ENCODE data around the gene PPP1R16B.
"Not testable (repeated sequence)": the region's sequence is repeated elsewhere in the genome, so short reads cannot be mapped to it uniquely, and the experiment has no call there.

Gene PPP1R16B

DNA sequence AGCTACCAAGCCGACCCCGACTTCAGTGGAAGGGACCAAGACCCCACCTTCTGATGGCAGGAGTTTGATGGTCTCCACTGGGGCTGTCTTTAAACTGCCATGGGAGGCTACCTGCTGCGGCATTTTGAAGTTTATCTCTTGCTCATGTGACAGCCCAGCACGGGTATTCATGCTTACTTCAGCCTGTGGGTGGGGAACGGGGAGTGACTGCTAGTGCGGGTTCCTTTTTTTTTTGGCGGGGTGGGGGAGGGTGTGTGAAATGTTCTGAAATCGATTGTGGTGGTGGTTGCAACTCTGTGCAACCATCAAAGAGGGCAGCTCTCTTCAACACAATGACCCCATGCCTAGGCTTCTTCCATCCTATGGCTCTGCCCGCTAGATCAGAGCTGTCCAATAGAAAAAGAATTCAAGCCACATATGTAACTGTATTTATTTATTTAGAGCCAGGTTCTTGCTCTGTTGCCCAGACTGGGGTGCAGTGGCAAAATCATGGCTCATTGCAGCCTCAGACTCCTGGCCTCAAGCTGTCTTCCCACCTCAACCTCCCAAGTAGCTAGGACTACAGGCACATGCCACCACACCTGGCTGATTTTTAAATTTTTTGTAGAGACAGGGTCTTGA is 53.7 kb downstream of the PPP1R16B start:
- Histone ChIP-seq H3K4me3 (ENCODE audit: low read length) (no peak overlapping the region), H3K36me3 (ENCODE audit: insufficient read depth, low read depth, low read length) (no peaks in the 10 kb centered on the region), H3K4me1 (ENCODE audit: insufficient read depth, low read length) (no peaks in the 10 kb centered on the region), H3K27ac (ENCODE audit: low read length) (no peak overlapping the region), H3K9ac (ENCODE audit: low read depth, low read length) (no peak overlapping the region), H3K27me3 (ENCODE audit: insufficient read depth, low read length) (no peaks in the 10 kb centered on the region), H3K9me3 (ENCODE audit: insufficient read depth, low read depth, low read length) (no peaks in the 10 kb centered on the region)

DNA sequence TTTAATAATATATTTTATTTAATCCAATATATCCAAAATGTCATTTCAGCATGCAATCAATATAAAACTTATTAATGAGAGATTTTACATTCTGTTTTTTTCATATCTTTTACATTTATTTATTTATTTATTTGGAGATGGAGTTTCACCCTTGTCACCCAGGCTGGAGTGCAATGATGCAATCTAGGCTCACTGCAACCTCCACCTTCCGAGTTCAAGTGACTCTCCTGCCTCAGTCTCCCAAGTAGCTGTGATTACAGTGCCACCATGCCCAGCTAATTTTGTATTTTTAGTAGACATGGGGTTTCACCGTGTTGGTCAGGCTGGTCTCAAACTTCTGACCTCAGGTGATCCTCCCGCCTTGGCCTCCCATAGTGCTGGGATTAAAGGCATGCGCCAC is 54.4 kb downstream of the PPP1R16B start:
- not testable (repeated sequence) for H3K9ac ChIP-seq (ENCODE audit: low read depth, low read length); H3K27ac ChIP-seq (ENCODE audit: low read length); H3K4me1 ChIP-seq (ENCODE audit: insufficient read depth, low read length); H3K4me3 ChIP-seq (ENCODE audit: low read length); H3K27me3 ChIP-seq (ENCODE audit: insufficient read depth, low read length); H3K36me3 ChIP-seq (ENCODE audit: insufficient read depth, low read depth, low read length); H3K9me3 ChIP-seq (ENCODE audit: insufficient read depth, low read depth, low read length)

DNA sequence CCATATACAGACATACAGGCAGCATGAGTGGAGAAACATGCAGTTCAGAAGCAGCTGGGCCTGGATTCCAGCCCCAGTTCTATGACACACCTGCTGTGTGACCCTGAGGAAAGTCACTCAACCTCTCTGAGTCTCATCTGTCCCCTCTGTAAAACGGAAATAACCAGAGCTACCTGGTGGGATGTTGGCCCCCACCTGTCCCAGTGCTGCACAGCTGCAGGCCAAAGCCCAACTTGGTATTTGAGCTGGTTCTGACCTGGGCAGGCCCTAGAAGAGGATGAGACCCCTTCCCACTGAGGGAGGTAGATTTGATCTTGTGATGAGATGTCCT is 55.5 kb downstream of the PPP1R16B start:
- Histone ChIP-seq H3K27ac (ENCODE audit: low read length) (no peak overlapping the region), H3K36me3 (ENCODE audit: insufficient read depth, low read depth, low read length) (no peaks in the 10 kb centered on the region), H3K9me3 (ENCODE audit: insufficient read depth, low read depth, low read length) (no peaks in the 10 kb centered on the region), H3K27me3 (ENCODE audit: insufficient read depth, low read length) (no peaks in the 10 kb centered on the region), H3K4me3 (ENCODE audit: low read length) (no peak overlapping the region), H3K9ac (ENCODE audit: low read depth, low read length) (no peak overlapping the region), H3K4me1 (ENCODE audit: insufficient read depth, low read length) (no peaks in the 10 kb centered on the region)

DNA sequence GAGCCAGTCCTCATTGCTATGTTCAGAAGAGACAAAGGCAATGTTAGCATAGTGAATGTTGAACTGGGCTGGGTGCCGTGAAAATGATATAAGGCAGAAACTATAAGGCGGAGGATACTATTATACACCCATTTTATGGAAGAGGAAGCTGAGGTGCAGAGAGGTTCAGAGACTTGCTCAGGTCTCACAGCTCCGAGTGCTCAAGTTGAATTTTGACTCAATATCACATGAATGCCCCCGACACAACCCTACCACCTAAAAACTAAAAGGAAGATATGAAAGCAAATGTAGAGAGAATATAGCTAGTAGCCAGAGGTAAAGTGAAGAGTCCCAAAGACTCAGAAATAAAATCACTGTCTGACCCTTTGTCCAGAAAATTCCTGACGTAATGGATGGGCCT is 56.7 kb downstream of the PPP1R16B start:
- no peak overlapping the region for H3K27ac ChIP-seq (ENCODE audit: low read length)
- H3K36me3 ChIP-seq (ENCODE audit: insufficient read depth, low read depth, low read length) = no peaks in the 10 kb centered on the region
- no peak overlapping the region for H3K4me3 ChIP-seq (ENCODE audit: low read length)
- H3K9me3 ChIP-seq (ENCODE audit: insufficient read depth, low read depth, low read length) = no peaks in the 10 kb centered on the region
- H3K9ac ChIP-seq (ENCODE audit: low read depth, low read length) = no peak overlapping the region
- H3K27me3 ChIP-seq (ENCODE audit: insufficient read depth, low read length) = no peaks in the 10 kb centered on the region
- no peaks in the 10 kb centered on the region; the same call in 1 of the 2 replicates for H3K4me1 ChIP-seq (ENCODE audit: insufficient read depth, low read length)

- Histone ChIP-seq H3K27ac (ENCODE audit: low read length) (no peak overlapping the region), H3K9ac (ENCODE audit: low read depth, low read length) (no peak overlapping the region), H3K9me3 (ENCODE audit: insufficient read depth, low read depth, low read length) (no peaks in the 10 kb centered on the region), H3K4me3 (ENCODE audit: low read length) (no peak overlapping the region), H3K4me1 (ENCODE audit: insufficient read depth, low read length) (no peaks in the 10 kb centered on the region; the same call in 1 of the 2 replicates), H3K36me3 (ENCODE audit: insufficient read depth, low read depth, low read length) (no peaks in the 10 kb centered on the region), H3K27me3 (ENCODE audit: insufficient read depth, low read length) (no peaks in the 10 kb centered on the region)
Measured at GRCh38 chr20:38863024-38863851, 57.7 kb downstream of the PPP1R16B start.

GRCh38 chr20:38864662-38865061 is 59.2 kb downstream of the PPP1R16B start:
- Histone ChIP-seq H3K36me3 (ENCODE audit: insufficient read depth, low read depth, low read length) (no peaks in the 10 kb centered on the region), H3K27me3 (ENCODE audit: insufficient read depth, low read length) (no peaks in the 10 kb centered on the region), H3K27ac (ENCODE audit: low read length) (no peak overlapping the region), H3K9ac (ENCODE audit: low read depth, low read length) (no peak overlapping the region), H3K9me3 (ENCODE audit: insufficient read depth, low read depth, low read length) (no peaks in the 10 kb centered on the region), H3K4me3 (ENCODE audit: low read length) (no peak overlapping the region), H3K4me1 (ENCODE audit: insufficient read depth, low read length) (no peaks in the 10 kb centered on the region; the same call in 1 of the 2 replicates)

GRCh38 chr20:38866265-38867061 is 61.0 kb downstream of the PPP1R16B start:
- Histone ChIP-seq H3K9ac (ENCODE audit: low read depth, low read length) (no peak overlapping the region), H3K27ac (ENCODE audit: low read length) (no peak overlapping the region), H3K27me3 (ENCODE audit: insufficient read depth, low read length) (no peaks in the 10 kb centered on the region), H3K4me1 (ENCODE audit: insufficient read depth, low read length) (no peaks in the 10 kb centered on the region; the same call in 1 of the 2 replicates), H3K4me3 (ENCODE audit: low read length) (no peak overlapping the region), H3K36me3 (ENCODE audit: insufficient read depth, low read depth, low read length) (no peaks in the 10 kb centered on the region), H3K9me3 (ENCODE audit: insufficient read depth, low read depth, low read length) (no peaks in the 10 kb centered on the region)

DNA sequence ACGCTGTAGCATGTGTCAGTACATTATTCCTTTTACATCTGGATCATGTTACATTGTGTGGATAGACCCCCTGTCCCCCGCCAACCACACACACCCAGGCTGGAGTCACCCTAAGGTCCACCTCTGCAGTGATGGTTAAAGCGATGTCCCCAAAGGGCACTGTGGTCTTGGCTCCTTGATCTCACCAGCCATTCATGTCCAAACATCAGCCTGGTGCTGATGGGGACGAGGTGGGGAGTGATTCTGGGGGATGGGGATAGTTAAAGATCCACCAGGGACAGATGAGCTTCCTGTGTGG is 61.5 kb downstream of the PPP1R16B start:
- H3K27ac ChIP-seq (ENCODE audit: low read length) = no peak overlapping the region
- H3K4me3 ChIP-seq (ENCODE audit: low read length) = no peak overlapping the region
- H3K9me3 ChIP-seq (ENCODE audit: insufficient read depth, low read depth, low read length) = no peaks in the 10 kb centered on the region
- H3K27me3 ChIP-seq (ENCODE audit: insufficient read depth, low read length) = no peaks in the 10 kb centered on the region
- H3K36me3 ChIP-seq (ENCODE audit: insufficient read depth, low read depth, low read length) = no peaks in the 10 kb centered on the region
- H3K4me1 ChIP-seq (ENCODE audit: insufficient read depth, low read length) = no peaks in the 10 kb centered on the region; the same call in 1 of the 2 replicates
- H3K9ac ChIP-seq (ENCODE audit: low read depth, low read length) = no peak overlapping the region

- no peaks in the 10 kb centered on the region for H3K9me3 ChIP-seq (ENCODE audit: insufficient read depth, low read depth, low read length)
- H3K4me3 ChIP-seq (ENCODE audit: low read length) = no peak overlapping the region
- H3K27me3 ChIP-seq (ENCODE audit: insufficient read depth, low read length) = no peaks in the 10 kb centered on the region
- no peaks in the 10 kb centered on the region for H3K36me3 ChIP-seq (ENCODE audit: insufficient read depth, low read depth, low read length)
- no peak overlapping the region for H3K9ac ChIP-seq (ENCODE audit: low read depth, low read length)
- H3K27ac ChIP-seq (ENCODE audit: low read length) = no peak overlapping the region
- peaks cover 4% of the 10 kb centered on the region for H3K4me1 ChIP-seq (ENCODE audit: insufficient read depth, low read length)
Measured at GRCh38 chr20:38870733-38871559, 65.4 kb downstream of the PPP1R16B start.

DNA sequence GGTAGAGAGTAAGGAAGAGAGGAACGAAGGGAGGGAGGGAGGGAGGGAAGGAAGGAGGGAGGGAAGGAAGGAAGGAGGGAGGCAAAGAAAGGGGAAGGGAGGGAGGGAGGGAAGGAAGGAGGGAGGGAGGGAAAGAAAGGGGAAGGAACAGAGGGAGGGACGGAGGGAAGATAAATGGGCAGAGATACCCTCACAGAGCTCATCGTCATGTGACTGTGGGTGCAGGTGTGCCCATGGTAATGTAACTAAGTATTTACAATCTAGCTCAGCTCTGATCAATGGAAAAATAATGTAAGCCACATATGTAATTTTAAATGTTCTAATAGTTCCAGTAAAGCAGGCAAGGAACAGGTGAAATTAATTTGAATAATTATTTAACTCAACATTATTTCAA is 66.1 kb downstream of the PPP1R16B start:
- H3K27me3 ChIP-seq (ENCODE audit: insufficient read depth, low read length) = no peaks in the 10 kb centered on the region
- no peaks in the 10 kb centered on the region for H3K9me3 ChIP-seq (ENCODE audit: insufficient read depth, low read depth, low read length)
- no peak overlapping the region for H3K27ac ChIP-seq (ENCODE audit: low read length)
- no peak overlapping the region for H3K9ac ChIP-seq (ENCODE audit: low read depth, low read length)
- H3K4me1 ChIP-seq (ENCODE audit: insufficient read depth, low read length) = peaks cover 4% of the 10 kb centered on the region; the same call in 1 of the 2 replicates
- no peak overlapping the region for H3K4me3 ChIP-seq (ENCODE audit: low read length)
- H3K36me3 ChIP-seq (ENCODE audit: insufficient read depth, low read depth, low read length) = no peaks in the 10 kb centered on the region

DNA sequence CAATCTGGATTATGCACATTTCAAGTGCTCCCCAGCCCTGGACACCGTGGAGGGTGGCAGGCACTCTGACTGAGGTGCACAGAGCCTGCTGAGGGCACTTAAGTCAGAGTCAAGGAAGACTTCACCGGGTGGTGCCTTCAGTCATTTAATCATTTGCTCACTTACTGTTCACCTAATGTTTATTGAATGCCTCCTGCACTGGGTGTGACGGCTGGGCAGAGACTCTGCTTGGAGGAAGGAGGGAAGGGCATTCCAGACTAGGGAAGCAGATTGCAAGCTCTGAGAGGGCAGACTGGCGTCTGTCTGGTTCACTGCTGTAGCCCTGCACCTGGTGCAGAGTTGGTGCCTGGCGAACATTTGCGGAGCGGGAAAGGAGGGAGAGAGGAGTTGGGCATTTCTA is 66.5 kb downstream of the PPP1R16B start:
- H3K36me3 ChIP-seq (ENCODE audit: insufficient read depth, low read depth, low read length) = no peaks in the 10 kb centered on the region
- H3K27me3 ChIP-seq (ENCODE audit: insufficient read depth, low read length) = no peaks in the 10 kb centered on the region
- peaks cover 4% of the 10 kb centered on the region; the same call in 1 of the 2 replicates for H3K4me1 ChIP-seq (ENCODE audit: insufficient read depth, low read length)
- no peak overlapping the region for H3K4me3 ChIP-seq (ENCODE audit: low read length)
- H3K27ac ChIP-seq (ENCODE audit: low read length) = no peak overlapping the region
- no peak overlapping the region for H3K9ac ChIP-seq (ENCODE audit: low read depth, low read length)
- H3K9me3 ChIP-seq (ENCODE audit: insufficient read depth, low read depth, low read length) = no peaks in the 10 kb centered on the region

Data from iPS-20b (cell line).